Measurements from ENCODE around the gene SMIM3.

- TF ChIP-seq EZH2 (IDR thresholded peaks at IDR 0.05; ENCODE audit: low read length, unreplicated experiment) (no peak), CTCF (conservative IDR thresholded peaks at IDR 0.05; ENCODE audit: low read depth, low read length) (no peak)
Observed at GRCh38 chr5:150788977-150789376, 10.4 kb downstream of the SMIM3 start.
